ENCODE data around the gene BMERB1.

Gene BMERB1

DNA sequence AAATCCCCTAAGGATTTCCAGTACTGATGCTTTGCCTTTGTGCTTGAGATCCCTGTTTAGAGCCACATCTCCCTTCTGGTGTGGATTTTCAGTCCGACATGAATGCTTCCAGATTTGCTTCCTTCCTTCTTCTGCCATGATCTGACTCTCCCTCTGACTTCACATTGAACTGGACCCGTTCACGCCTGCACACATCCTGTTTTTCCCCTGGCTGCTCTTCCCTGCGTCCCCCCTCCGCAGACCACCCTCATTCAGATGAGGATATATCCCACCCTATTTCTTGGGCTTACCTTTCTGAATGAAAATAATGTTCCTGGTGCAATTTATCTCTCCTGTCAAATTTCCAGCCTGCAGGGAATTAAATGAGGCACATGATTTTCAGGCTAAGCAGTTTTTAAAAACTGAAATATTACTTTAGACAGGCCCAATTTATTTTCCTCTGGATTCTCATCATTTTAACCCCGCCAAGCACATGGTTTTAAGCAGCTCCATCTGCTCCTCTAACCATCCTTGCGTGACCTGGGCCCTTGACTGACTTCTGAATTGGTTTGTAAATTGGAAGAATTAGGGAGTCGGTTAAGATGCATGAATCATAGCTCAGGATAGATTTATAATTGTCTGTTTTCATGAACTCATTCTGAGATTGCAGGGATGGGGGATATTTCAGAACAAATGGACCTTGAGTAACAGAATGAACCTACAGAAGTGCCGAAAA, 59.2 kb downstream of the BMERB1 start:
- H3K4me3 Mint-ChIP-seq = no peak overlapping the region
- no peak for DNase-seq

DNA sequence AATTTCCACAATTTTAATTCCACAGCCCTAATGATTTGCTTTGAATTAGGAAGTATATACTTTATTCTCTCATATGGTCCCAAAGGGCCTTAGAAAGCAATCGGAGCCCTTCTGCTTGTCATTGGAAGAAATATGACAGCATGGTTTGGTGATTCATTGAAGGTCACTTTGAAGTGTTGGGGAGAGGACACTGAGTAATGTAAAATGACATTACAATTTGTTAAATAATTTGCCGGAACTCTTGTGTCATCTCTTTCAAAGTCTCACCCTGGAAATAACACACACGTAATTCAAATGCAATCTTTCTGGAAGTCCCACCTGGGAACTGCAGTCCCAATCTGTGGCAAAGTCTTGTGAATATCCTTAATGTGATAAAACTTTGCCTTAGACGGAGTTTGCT, 59.8 kb downstream of the BMERB1 start:
- H3K27me3 Mint-ChIP-seq = no peaks in the 10 kb centered on the region
- H3K4me3 Mint-ChIP-seq = no peak overlapping the region
- peak; percentile 58 for ATAC-seq
- H3K27ac Mint-ChIP-seq = no peak overlapping the region
- H3K4me1 Mint-ChIP-seq = peaks cover 63% of the 10 kb centered on the region
- DNase-seq = no peak
- peaks cover 7 to 8% of the 10 kb centered on the region in 2 donors for H3K9me3 Mint-ChIP-seq

More for the DNA sequence above, 59.2 kb downstream of the BMERB1 start:
- Mint-ChIP-seq H3K4me1 (peaks cover 69% of the 10 kb centered on the region), H3K27me3 (no peaks in the 10 kb centered on the region), H3K27ac (peak overlapping the region in 1 of 2 donors; percentile 8), H3K9me3 (peaks cover 7 to 8% of the 10 kb centered on the region in 2 donors)
- no peak for ATAC-seq

DNA sequence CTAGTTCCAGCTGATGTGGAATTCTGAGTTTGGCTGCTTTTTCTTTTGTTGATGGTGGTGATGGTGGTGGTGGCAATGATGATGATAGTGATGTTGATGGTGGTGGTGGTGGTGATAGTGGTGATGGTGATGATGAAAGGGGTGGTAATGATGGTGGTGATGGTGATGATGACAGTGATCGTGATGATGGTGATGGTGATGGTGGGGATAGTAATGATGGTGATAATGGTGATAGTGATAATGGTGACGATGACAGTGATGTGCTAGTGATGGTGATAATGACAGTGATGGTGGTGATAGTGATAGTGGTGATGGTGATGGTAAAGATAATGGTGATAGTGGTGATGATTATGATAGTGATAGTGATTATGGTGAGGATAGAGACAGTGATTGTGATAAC, 61.5 kb downstream of the BMERB1 start:
- peak; percentile 64 for ATAC-seq
- Mint-ChIP-seq H3K27ac (no peak overlapping the region), H3K4me1 (peaks cover 49% of the 10 kb centered on the region)

DNA sequence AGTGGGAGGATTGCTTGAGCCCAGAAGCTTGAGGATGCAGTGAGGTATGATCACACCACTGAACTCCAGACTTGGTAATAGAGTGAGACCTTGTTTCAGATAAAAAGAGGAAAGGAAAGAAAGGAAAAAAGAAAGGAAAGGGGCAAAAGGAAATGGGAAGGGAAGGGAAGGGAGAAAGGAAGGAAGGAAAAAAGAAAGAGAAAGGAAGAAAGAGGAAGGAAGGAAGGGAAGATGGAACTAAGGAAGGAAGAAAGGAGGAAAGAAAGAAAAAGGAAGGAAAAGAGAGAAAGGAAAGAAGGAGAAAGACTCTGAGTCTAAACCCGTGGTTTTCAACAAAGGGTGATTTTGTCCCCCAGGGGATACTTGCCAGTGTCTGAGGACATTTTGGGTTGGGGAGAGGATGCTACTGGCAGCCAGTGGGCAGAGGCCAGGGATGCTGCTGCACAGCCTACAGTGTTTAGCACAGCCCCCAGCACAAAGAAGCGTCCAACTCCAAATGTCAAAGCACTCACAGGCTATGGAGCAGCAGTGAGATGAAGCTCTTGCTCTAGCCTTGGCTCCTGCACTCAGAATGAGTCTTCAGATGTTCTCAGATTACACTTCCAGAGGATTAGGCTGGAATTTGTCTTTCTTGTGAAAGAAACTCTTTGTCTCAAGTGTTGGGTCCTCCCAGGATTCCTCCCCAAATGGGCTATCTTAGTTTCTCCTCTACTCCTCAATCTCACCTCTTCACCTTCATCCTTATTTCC, 64.2 kb downstream of the BMERB1 start:
- ATAC-seq = no peak
- peak overlapping the region in 1 of 2 donors; percentile 77 for H3K27ac Mint-ChIP-seq
- DNase-seq = no peak
- H3K9me3 Mint-ChIP-seq = peaks cover 7 to 8% of the 10 kb centered on the region in 2 donors
- no peak overlapping the region for H3K4me3 Mint-ChIP-seq
- peaks cover 22% of the 10 kb centered on the region for H3K4me1 Mint-ChIP-seq
- no peaks in the 10 kb centered on the region for H3K27me3 Mint-ChIP-seq

More for the DNA sequence above, 61.5 kb downstream of the BMERB1 start:
- Mint-ChIP-seq H3K27me3 (no peaks in the 10 kb centered on the region), H3K9me3 (peaks cover 7 to 8% of the 10 kb centered on the region in 2 donors), H3K4me3 (no peak overlapping the region)
- no peak for DNase-seq

DNA sequence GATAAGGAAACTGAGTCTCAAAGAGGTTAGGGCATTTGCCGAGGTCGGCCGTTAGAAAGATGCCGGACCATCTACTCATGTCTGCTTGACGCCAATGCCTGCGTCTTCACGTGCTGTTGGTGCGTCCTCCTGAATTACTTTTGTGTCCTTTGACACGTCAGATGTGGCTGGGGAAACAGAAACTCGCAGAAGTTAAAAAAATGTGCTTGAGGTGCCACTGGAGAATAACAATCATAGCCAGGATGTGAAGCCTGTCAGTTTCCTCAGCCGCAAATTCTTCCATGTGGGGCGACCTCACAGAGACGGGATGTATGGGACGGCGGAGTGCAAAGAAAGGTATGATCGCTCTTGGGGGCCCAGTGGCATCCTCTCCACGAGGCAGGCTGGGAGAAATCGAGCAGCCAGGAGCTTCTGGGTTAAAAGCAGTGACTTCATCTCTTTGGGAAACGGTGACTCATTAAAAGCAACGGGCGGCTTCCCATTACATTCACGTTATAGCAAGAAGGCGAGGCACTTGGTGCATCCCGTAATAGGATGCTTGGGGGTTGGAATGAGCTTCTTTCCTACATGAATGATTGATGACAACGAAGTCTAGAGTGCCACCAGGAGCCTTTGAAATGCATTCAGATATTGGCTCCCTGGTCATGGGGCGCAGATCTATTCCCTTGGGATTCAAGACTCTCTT, 67.8 kb downstream of the BMERB1 start:
- no peak overlapping the region for H3K4me3 Mint-ChIP-seq
- peaks cover 12% of the 10 kb centered on the region for H3K4me1 Mint-ChIP-seq
- peaks cover 11% of the 10 kb centered on the region for H3K27me3 Mint-ChIP-seq
- no peak overlapping the region for H3K27ac Mint-ChIP-seq
- ATAC-seq (no peak), DNase-seq (no peak)
- H3K9me3 Mint-ChIP-seq = no peaks in the 10 kb centered on the region

DNA sequence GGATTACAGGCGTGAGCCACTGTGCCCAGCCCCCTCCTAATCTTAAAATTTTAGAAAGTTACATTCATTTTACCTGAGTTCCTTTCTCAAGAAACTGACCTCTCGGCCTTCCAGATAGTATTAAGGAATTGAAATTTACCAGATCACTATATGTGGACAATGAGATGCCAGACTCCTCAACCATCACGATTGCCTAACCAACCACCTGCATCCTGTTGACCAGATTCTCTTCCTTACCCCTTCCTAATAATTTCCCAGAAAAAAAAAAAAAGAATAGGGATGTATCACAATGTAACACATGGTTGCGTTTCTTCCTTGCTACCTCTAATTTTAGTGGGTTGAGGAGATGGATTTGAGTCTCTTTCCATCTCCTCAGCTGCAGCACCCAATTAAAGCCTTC, 72.1 kb downstream of the BMERB1 start:
- H3K4me1 Mint-ChIP-seq = peaks cover 29% of the 10 kb centered on the region
- H3K9me3 Mint-ChIP-seq = no peaks in the 10 kb centered on the region
- no peak for ATAC-seq
- no peak for DNase-seq
- no peak overlapping the region for H3K4me3 Mint-ChIP-seq
- peaks cover 21% of the 10 kb centered on the region for H3K27me3 Mint-ChIP-seq
- H3K27ac Mint-ChIP-seq = peak overlapping the region in 1 of 2 donors; percentile 80

DNA sequence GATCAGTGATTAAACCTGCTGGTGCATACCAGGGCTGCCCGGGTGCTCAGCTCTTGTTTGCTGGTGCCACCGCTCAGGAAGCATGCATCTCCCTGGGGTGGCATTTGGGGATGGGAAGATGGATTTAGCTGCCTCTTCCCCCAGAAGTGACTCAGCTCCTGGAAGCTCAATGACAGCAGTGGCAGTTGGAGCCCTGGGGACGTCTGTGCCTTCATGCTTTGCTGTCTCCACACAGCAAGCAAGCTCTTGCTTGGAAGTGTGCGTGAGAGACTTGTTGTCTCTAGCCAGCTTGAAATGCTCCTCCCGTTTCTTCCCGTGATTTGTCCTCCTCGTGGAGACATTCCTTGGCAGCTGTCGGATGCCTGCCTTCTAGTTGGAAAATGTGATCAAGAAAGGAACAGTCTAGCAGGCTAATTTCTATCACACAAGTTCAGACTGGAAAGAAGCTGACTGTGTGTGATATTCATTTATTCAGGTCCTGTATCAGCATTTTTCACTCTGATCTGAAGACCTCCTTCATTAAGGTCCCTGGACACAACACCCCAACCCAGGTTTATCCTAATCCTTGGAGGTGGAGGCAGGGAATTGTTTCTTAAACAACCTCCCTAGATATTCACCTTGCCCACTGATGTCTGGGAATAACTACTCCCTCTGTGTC, 73.0 kb downstream of the BMERB1 start:
- ATAC-seq (no peak), DNase-seq (no peak)
- Mint-ChIP-seq H3K27ac (peak overlapping the region in 1 of 2 donors; percentile 57), H3K27me3 (peaks cover 21% of the 10 kb centered on the region), H3K4me3 (no peak overlapping the region), H3K4me1 (peaks cover 31% of the 10 kb centered on the region), H3K9me3 (no peaks in the 10 kb centered on the region)

DNA sequence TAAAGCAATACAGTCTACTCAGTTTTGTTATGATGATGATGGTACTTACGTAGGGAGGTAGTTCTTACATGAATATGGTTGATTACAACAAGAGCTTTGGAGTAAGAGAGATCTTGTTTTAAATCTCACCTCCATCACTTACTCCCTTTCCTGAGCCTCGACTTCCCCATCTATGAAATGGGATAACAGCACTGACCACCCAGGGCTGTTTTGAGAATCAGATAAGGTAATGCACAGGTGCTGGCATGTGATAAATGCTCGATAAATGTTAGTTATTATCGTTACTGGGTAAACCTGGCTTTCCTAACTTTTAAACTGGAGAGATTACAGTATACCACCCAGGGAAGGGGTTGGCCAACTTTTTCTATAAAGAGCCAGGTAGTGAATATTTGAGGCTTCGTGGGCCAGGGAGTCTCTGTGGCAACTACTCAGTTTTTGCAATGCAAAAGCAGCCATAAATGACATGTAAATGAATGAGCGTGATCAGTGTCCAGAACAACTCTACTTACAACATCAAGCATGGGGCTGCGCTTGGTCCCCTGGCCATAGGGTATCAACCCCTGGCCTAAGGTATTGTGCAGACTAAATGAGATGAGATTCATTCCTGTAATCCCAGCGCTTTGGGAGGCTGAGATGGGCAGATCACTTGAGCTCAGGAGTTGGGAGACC, 73.7 kb downstream of the BMERB1 start:
- no peak for DNase-seq
- no peak for ATAC-seq
- Mint-ChIP-seq H3K27ac (peak overlapping the region in 1 of 2 donors; percentile 25), H3K4me3 (no peak overlapping the region), H3K27me3 (peaks cover 21% of the 10 kb centered on the region), H3K4me1 (peaks cover 31% of the 10 kb centered on the region), H3K9me3 (no peaks in the 10 kb centered on the region)

DNA sequence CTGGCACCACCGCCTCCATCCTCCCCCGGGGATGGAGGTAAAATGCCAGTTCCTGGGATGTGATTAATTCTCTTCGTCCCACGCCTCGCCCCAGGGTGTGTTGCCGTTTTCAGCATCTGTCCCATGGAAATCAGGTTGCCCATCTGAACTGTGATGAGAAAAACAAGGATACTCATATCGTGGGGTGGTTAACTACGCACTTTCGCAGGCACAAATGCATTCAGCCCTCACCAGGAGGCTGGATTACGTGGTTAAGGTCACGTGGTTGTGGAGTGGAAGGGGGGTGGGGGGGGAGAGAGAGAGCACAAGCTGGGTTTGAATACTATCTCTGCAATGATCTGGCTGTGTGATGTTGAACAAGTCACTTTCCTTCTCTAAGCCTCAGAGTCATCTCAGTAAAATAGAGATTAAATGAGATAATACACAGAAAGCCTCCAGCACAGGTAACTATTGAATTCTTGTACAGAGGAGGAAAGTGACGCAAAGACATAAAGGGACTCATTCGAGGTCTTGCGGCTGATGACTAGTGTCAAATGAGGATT, 74.7 kb downstream of the BMERB1 start:
- Mint-ChIP-seq H3K27me3 (peaks cover 21% of the 10 kb centered on the region), H3K27ac (no peak overlapping the region), H3K4me1 (peaks cover 31% of the 10 kb centered on the region), H3K9me3 (no peaks in the 10 kb centered on the region), H3K4me3 (no peak overlapping the region)
- ATAC-seq = peak; percentile 87
- DNase-seq = no peak

DNA sequence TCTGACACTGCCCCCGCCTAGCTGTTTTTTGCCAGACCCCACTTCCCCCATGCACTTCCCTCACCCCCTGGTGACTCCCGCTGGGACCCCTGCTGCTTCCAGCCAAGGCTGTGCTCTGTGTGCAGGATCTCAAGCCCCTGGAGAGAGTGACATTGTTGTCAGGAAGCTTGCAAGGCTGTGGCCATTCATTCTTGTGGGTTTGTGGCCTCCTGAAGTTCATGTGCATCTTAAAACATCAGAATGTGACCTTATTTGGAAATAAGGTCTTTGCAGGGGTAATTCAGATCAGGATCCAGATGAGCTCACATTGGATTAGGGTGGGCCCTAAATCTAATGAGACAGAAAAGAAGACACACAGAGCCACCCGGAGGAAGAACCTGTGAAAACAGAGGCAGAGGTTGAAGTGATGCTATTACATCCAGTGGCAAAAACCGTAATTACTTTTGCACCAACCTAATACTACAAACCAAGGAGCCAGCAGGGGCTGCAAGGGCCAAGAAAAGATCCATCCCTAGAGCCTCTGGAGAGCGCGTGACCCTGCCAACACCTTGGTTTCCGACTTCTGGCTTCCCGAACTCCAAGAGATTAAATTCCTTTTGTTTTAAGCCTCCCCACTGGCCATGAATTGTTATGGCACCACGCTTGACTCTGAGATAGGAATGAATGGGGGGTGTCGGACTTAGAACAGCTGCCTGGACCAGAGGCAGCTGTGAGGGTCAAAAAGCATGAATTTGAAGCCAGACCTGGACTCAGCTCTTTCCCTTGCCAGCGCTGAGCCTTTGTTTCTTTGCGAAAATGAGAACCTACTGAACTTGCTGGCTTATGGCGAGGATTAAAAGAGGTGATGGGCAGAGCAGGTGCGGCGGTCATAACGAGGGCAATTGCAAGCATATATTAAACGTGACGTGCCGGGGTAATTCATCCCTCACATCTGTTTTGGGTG, 75.5 kb downstream of the BMERB1 start:
- no peak overlapping the region for H3K4me3 Mint-ChIP-seq
- ATAC-seq = peak; percentile 77
- no peaks in the 10 kb centered on the region for H3K9me3 Mint-ChIP-seq
- peaks cover 31% of the 10 kb centered on the region for H3K4me1 Mint-ChIP-seq
- peak overlapping the region in 1 of 2 donors; percentile 15 for H3K27ac Mint-ChIP-seq
- peak in 1 of 2 donors; percentile 18 for DNase-seq
- peaks cover 21% of the 10 kb centered on the region for H3K27me3 Mint-ChIP-seq

DNA sequence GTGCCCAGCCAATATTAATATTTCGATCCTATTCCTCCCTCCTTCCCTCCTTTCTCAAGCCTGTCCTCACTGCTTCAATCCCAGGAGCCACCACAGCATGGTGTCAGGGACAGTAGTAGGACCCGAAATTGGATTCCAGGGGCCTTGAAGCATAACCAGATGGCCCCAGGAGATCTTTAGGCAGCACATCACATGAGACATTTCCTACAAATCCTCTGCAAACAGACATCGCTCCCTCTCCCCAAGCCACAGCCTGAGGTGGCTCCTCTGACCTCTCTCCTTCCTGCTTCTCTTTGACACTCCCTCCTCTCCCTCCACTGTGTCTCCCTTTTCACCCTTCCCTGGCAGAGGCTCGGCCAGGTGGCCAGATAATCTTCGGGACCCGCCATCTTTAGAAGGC, 76.6 kb downstream of the BMERB1 start:
- Mint-ChIP-seq H3K27ac (peak overlapping the region in 1 of 2 donors; percentile 79), H3K4me3 (peak overlapping the region in 1 of 2 donors; percentile 26), H3K4me1 (peaks cover 31% of the 10 kb centered on the region), H3K9me3 (no peaks in the 10 kb centered on the region), H3K27me3 (peaks cover 21% of the 10 kb centered on the region)
- no peak for ATAC-seq
- DNase-seq = no peak

DNA sequence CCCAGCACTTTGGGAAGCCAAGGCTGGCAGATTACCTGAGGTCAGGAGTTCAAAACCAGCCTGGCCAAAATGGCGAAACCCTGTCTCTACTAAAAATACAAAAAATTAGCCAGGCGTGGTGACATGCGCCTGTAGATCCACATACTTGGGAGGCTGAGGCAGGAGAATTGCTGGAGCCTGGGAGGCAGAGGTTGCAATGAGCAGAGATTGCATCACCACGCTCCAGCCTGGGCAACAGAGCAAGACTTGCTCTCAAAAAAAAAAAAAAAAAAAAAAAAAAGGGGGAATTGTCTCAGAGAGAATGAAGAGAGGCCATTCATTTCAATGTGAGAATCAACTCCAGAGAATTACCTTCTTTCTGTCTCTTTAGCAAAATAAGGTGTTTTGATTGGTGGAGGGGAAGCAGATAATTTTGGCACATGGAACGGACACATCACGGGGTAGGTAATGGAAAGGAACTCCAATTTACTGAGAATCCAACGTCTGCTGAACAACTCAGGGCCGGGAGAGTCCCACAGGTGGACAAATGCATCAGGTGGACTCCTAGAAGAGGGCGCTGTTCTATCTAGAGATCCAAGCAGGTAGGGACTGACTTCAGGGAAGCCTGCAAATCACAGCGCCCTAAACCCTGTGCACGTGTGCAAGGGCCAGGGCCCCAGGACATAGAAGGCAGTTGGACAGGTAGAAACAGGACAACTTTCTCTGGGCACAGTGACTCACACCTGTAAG, 77.5 kb downstream of the BMERB1 start:
- Mint-ChIP-seq H3K9me3 (no peaks in the 10 kb centered on the region), H3K4me1 (peaks cover 31% of the 10 kb centered on the region), H3K27ac (peak overlapping the region in 1 of 2 donors; percentile 83), H3K4me3 (no peak overlapping the region), H3K27me3 (peaks cover 12% of the 10 kb centered on the region)
- DNase-seq (no peak), ATAC-seq (no peak)

DNA sequence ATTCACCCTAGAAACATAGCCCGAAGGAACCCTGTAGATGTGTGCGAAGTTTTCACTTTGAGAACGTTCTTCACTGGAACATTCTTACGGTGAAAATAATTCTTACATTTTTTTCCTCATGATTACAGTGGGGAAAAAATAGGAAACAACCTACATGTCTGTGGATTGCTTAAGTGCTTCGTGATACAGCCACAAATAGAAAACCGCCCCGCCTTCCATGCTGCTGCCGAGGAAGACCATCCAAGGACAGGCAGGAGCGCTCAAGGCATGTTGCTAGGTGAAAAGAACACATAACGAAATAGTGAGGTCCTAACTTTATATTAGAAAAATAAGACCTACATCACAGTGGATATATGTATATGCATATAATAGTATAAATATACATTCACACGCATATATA, 78.8 kb downstream of the BMERB1 start:
- no peak overlapping the region for H3K4me3 Mint-ChIP-seq
- H3K4me1 Mint-ChIP-seq = peaks cover 25% of the 10 kb centered on the region
- H3K9me3 Mint-ChIP-seq = no peaks in the 10 kb centered on the region
- no peak overlapping the region for H3K27ac Mint-ChIP-seq
- ATAC-seq = no peak
- no peak for DNase-seq
- H3K27me3 Mint-ChIP-seq = peaks cover 6% of the 10 kb centered on the region

Data from stimulated activated naive CD8-positive, alpha-beta T cell treated with anti-CD3 and anti-CD28 coated beads, Interleukin-15, amount 100 ng/mL, for 72 hours (primary cell).